Activated CD4-positive, alpha-beta T cell treated with anti-CD3 and anti-CD28 coated beads for 36 hours (primary cell): ENCODE results near the gene CBX8. TPM values are rescaled to one million over a fixed set of nuclear protein-coding genes. Genes with fewer than 3 reads are reported as not detected.

Experiments
- ATAC-seq: fragments of 200-7000 bp; cut with Tn5 transposase; one replicate; pipeline ENCODE4 v1.10.0; 2021; ENCODE audit warnings: mild to moderate bottlenecking, moderate library complexity
- CTCF ChIA-PET: fragments of 350-600 bp; sonication (Branson Sonifier 250); formaldehyde crosslinking; loops from one replicate; lab custom pipeline; 2021; ENCODE audit warnings: antibody characterized with exemption; lab: Charles Lee
- POLR2A ChIA-PET: fragments of 350-600 bp; sonication (Branson Sonifier 250); formaldehyde crosslinking; loops from one replicate; lab custom pipeline; 2021; ENCODE audit warnings: antibody characterized with exemption, inconsistent platforms; lab: Charles Lee
- DNase-seq: peaks from one replicate; pipeline ENCODE4 v3.0.0-alpha.2; 2020
- H3K27ac Mint-ChIP-seq: one replicate; pipeline ENCODE4 v1.8.0; 2021; ENCODE audit warnings: mixed read lengths
- H3K27me3 Mint-ChIP-seq: one replicate; pipeline ENCODE4 v1.8.0; 2021; ENCODE audit warnings: mixed read lengths
- H3K36me3 Mint-ChIP-seq: one replicate; pipeline ENCODE4 v1.8.0; 2021; ENCODE audit warnings: low read depth, mixed read lengths
- H3K4me1 Mint-ChIP-seq: one replicate; pipeline ENCODE4 v1.8.0; 2021; ENCODE audit warnings: mixed read lengths
- H3K4me3 Mint-ChIP-seq: one replicate; pipeline ENCODE4 v1.8.0; 2021; ENCODE audit warnings: mild to moderate bottlenecking, moderate library complexity, mixed read lengths
- H3K9me3 Mint-ChIP-seq: one replicate; pipeline ENCODE4 v1.8.0; 2021; ENCODE audit warnings: low read depth, mixed read lengths
- intact Hi-C, 2 experiments: fragments of 100-400 bp; cut with DNase I in 1 of 2; cut with micrococcal nuclease in 1 of 2; formaldehyde crosslinking; loops; one replicate each; pipeline versions ENCODE4 v1.14.2 to v1.15.1; 2022 to 2024; cut with DNase I, micrococcal nuclease
- total RNA-seq, 2 experiments: library from RNA; stranded (reverse); gene quantifications; one replicate each; pipeline ENCODE4 v1.2.3, GENCODE V29; 2021

The CBX8 gene
- total RNA-seq, 2 experiments from 2014 or later, result 4.7 to 6.0 TPM

DNA sequence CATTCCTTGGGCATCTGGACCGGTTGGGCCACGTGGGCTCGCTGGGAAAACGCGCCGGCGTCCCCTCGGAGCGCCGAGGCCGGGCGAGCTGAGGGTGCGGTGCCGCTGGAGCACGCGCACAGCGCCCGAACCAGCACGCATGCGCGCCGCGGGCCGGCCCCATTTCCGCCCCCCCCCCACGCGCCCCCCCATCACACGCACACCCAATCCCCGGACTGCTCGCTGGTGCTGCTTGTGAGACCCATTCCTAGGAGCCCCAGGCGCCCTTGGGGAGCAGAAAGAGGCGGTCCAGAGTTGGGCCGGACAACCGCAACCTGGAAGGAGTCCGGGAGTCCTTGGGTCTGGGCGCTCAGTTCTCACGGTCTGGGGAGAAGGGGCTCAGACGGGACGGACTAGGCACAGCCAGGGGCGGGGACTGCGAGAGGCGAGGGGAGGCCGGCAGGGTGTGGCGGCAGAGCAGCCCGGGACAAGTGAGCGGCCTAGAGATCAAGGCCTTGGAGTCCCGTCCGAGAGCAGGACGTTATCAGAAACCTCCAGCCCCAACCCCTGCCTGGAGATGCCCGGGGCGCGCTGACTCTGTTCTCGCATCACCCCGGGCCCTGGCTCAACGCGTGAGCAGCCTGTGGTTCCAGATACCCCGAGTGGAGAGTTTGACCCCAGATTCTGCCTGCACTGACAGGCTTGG is 6.0 kb upstream of the CBX8 start:
- Mint-ChIP-seq H3K27ac (no peak overlapping the region), H3K9me3 (peaks cover 1% of the 10 kb centered on the region), H3K27me3 (peaks cover 66% of the 10 kb centered on the region), H3K36me3 (no peaks in the 10 kb centered on the region), H3K4me3 (no peak overlapping the region), H3K4me1 (peaks cover 48% of the 10 kb centered on the region)
- peak; percentile 35 for DNase-seq
- ATAC-seq, result no peak
- POLR2A ChIA-PET, result no interaction called here
- intact Hi-C loops, result loop anchor here in 1 of 2 experiments (10.0 kb wide), 1 partner anchor 1592 kb away; the partner anchor contains the start of gene BAHCC1
- CTCF ChIA-PET, result interaction anchor here (1.0 to 1.8 kb wide), 3 partner anchors 12 to 43 kb away, joined by 3 to 4 read pairs (median 4); no protein-coding TSS in a partner anchor

DNA sequence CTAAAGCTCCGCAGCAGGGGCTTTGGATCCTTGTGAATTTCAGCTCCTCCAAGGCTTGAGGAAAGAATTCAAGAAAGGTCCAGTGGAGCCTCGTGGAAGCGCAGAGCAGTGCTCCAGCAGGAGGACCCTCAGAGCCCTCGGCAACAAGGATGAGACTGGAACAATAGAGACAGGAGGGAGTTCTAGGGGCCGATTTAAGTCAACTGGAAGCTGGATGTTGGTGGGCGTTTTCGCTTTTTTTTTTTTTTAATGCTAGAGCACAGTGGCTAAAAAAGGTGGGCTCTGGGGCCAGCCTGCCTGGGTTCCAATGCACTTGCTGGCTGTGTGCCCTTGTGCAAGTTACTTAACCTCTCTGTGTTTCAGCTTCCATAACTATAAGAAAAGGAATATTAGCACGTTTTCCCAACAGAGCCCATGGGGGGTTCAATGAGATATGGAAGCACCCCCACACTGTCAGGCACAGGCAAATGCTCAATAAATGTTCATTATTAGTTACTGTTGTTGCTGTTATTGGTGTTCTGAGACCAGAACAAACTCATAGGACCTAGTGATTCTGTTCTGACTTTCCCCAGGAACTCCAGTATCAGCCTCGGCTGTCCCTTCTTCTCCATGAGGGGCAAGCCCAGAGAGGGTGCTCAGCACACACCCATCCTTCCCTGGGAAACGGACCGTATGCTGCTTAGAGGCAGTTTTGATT is 5.3 kb upstream of the CBX8 start:
- no peaks in the 10 kb centered on the region for H3K36me3 Mint-ChIP-seq
- peaks cover 1% of the 10 kb centered on the region for H3K9me3 Mint-ChIP-seq
- H3K4me1 Mint-ChIP-seq, result peaks cover 46% of the 10 kb centered on the region
- H3K27ac Mint-ChIP-seq, result no peak overlapping the region
- H3K4me3 Mint-ChIP-seq, result no peak overlapping the region
- ATAC-seq, result no peak
- DNase-seq, result no peak
- ChIA-PET POLR2A (no interaction called here), CTCF (interaction anchor here (1.0 to 1.8 kb wide), 4 partner anchors 13 to 53 kb away, joined by 3 to 4 read pairs (median 4); no protein-coding TSS in a partner anchor)
- peaks cover 61% of the 10 kb centered on the region for H3K27me3 Mint-ChIP-seq
- intact Hi-C loops, result loop anchor here in 1 of 2 experiments (10.0 kb wide), 1 partner anchor 1593 kb away; the partner anchor contains the start of gene BAHCC1

DNA sequence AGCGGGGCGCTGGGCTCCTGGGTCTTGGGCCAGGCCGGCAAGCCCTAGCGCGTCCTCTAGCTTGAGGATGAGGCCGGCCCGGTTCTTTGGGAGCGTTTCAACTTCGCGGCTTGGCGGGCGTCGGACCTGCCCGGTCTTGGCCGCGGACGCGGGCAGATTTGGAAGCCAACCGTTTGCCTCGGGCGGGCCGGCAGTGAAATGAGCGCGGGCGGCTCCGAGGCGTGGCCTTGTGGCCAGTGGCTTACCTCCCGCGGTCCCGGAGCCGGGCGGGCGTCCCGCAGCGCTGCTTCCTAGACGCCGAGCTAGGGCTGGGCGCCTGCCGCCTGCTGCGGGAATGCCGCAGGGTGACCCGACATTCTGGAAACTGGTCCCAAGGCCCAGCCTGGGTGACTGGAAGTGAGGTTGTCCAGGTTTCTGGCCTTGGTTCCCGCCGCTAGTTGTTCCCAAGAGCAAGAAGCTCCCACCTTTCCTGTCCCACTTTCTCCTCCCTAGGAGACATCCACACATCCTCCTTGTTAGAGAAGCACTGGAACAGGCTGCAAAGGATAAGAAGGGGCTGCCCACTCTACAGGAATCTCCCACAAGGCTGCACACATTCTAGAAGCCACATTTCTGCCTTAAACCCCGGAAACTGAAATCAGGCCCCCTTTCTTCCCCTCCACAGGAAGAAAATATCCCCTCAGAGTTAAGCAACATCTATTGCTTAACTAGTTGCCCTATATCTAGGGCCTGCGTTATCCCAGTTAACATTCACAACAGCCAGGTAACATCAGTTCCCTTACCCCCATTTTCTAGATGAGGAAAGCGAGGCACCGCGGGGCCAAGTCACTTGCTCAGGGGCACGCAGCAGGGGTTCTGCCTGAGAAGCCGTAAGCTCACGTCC is 4.5 kb upstream of the CBX8 start:
- Mint-ChIP-seq H3K4me3 (no peak overlapping the region), H3K27ac (no peak overlapping the region), H3K4me1 (peaks cover 45% of the 10 kb centered on the region), H3K9me3 (peaks cover 1% of the 10 kb centered on the region), H3K27me3 (peaks cover 53% of the 10 kb centered on the region), H3K36me3 (no peaks in the 10 kb centered on the region)
- ChIA-PET CTCF (interaction anchor here (0.6 to 1.8 kb wide), 4 partner anchors 13 to 52 kb away, joined by 3 to 4 read pairs (median 4); no protein-coding TSS in a partner anchor), POLR2A (no interaction called here)
- ATAC-seq (no peak), DNase-seq (peak; percentile 25)
- intact Hi-C loops, result loop anchor here in 1 of 2 experiments (10.0 kb wide), 1 partner anchor 1593 kb away; the partner anchor contains the start of gene BAHCC1

DNA sequence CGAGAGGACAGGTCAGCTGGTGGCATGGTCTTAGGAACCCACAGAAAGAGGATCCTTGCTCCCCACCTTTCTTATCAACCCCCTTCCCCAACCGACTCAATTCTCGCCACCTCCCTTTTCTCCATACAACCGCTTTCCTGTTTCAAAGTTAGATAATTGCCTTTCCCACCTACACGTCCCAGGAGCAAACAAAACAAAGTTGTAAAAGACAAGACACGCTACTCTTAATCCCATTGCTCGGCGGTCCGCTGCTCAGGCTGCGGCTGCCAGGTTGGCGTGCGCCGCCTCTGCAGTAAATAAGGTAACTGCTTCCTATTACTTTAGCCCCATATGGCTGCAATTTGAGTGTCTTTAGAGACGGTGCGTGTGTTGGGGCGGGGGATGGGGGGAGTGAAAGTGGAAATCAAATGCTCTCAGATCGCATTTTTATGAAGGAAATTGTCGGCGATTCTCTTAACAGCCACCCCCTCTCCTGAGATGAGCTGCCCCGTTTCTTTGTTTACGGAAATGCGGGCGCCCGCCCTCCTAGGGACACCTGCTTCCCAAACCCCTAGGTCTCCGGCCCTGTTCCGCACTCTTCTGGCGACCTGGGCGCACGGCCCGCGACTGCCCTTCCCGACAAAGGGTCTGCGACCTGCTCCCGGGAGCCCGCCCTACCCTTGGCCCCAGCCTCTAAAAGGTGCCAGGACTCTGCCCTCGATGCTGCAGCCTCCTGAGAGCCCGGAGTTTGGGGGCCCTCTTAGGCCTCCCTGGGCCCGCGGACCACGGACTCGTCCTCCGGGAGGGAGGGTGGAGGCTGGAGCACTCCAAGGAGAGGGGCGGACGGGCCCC is 3.7 kb upstream of the CBX8 start:
- Mint-ChIP-seq H3K9me3 (peaks cover 1% of the 10 kb centered on the region), H3K27ac (no peak overlapping the region)
- intact Hi-C loops, result loop anchor here in 1 of 2 experiments (10.0 kb wide), 1 partner anchor 1594 kb away; the partner anchor contains the start of gene BAHCC1

DNA sequence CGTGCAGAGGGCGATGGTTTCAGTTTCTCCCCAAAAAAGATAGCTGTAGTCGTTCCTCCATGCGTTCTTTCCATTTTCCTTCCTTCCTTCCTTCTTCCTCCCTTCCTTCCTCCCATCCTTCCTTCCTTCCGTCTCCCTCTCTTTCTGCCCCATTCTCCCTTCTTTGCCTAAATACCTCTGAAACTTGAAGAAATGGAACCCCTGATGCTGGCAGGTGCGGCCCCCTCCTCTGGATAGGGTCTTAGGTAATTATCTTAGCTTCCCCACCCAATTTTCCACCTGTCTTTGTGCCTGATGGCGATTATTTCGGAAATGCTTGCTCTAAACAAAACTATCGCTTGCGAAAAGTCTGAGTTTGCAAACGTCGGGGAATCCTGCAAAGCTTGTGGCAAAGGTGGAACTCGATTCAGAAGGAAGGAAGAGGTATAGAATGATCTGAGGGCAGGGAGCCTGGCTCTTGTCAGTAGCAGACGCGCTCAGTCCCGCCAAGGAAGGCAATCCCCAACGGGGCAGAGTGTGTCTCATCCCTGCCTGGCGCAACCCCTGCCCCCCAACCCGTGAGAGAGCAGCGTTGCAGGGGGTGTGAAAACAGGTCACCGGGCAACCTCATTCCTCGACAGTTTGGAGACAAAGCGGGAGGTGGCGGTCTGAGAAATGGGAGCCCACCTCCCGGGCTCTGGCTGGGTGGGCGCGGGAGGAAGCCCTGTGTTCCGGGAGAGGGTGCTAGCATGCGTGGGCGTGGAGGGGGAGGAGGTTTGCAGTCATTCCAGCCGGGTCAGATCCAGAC is 2.9 kb upstream of the CBX8 start:
- H3K4me1 Mint-ChIP-seq, result peaks cover 41% of the 10 kb centered on the region
- CTCF ChIA-PET, result interaction anchor here (0.8 to 1.6 kb wide), 4 partner anchors 10 to 42 kb away, joined by 3 to 5 read pairs (median 4); no protein-coding TSS in a partner anchor

More for the DNA sequence above, 3.7 kb upstream of the CBX8 start:
- H3K27me3 Mint-ChIP-seq, result peaks cover 47% of the 10 kb centered on the region
- CTCF ChIA-PET, result interaction anchor here (0.8 to 1.8 kb wide), 3 partner anchors 11 to 36 kb away, joined by 3 to 5 read pairs (median 4); no protein-coding TSS in a partner anchor
- POLR2A ChIA-PET, result no interaction called here
- ATAC-seq (peak; percentile 8), DNase-seq (peak; percentile 82)
- H3K4me3 Mint-ChIP-seq, result peak overlapping the region; percentile 39
- H3K4me1 Mint-ChIP-seq, result peaks cover 49% of the 10 kb centered on the region
- no peaks in the 10 kb centered on the region for H3K36me3 Mint-ChIP-seq

DNA sequence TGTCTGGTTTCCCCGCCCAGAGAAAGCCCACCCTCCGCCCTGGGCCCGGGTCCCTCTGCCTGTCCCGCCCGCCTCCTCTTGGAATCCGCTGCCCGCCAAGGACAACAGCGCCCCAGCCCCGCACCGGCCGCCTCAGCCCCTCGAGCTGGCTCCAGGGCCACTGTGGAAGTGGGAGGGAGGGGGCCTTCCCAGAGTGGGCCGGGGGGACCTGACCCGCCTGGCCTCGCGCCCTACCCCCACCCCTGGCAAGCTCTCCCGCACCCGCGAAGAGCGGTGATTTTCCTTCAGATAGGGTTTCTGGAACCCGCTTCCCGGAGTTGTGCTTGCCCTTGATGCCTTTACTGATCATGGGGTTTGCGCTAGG is 2.3 kb upstream of the CBX8 start:
- POLR2A ChIA-PET, result no interaction called here
- Mint-ChIP-seq H3K4me1 (peaks cover 36% of the 10 kb centered on the region), H3K27ac (no peak overlapping the region), H3K36me3 (no peaks in the 10 kb centered on the region), H3K9me3 (peaks cover 1% of the 10 kb centered on the region), H3K27me3 (peaks cover 39% of the 10 kb centered on the region), H3K4me3 (peak overlapping the region; percentile 39)
- no peak for DNase-seq
- intact Hi-C loops, result loop anchor here in 1 of 2 experiments (5.0 kb wide), 1 partner anchor 303 kb away; the partner anchor contains the start of gene GAA
- ATAC-seq, result no peak
- CTCF ChIA-PET, result interaction anchor here (0.8 to 1.6 kb wide), 3 partner anchors 10 to 43 kb away, joined by 3 to 5 read pairs (median 4); no protein-coding TSS in a partner anchor

More for the DNA sequence above, 2.9 kb upstream of the CBX8 start:
- H3K36me3 Mint-ChIP-seq, result no peaks in the 10 kb centered on the region
- H3K9me3 Mint-ChIP-seq, result peaks cover 1% of the 10 kb centered on the region
- H3K27me3 Mint-ChIP-seq, result peaks cover 44% of the 10 kb centered on the region
- intact Hi-C loops, result loop anchor here in 1 of 2 experiments (5.0 to 10.0 kb wide), 2 partner anchors 303 to 1595 kb away; partner anchors contain the start of genes BAHCC1 and GAA
- H3K27ac Mint-ChIP-seq, result no peak overlapping the region
- ATAC-seq (no peak), DNase-seq (peak; percentile 58)
- POLR2A ChIA-PET, result no interaction called here
- peak overlapping the region; percentile 39 for H3K4me3 Mint-ChIP-seq

DNA sequence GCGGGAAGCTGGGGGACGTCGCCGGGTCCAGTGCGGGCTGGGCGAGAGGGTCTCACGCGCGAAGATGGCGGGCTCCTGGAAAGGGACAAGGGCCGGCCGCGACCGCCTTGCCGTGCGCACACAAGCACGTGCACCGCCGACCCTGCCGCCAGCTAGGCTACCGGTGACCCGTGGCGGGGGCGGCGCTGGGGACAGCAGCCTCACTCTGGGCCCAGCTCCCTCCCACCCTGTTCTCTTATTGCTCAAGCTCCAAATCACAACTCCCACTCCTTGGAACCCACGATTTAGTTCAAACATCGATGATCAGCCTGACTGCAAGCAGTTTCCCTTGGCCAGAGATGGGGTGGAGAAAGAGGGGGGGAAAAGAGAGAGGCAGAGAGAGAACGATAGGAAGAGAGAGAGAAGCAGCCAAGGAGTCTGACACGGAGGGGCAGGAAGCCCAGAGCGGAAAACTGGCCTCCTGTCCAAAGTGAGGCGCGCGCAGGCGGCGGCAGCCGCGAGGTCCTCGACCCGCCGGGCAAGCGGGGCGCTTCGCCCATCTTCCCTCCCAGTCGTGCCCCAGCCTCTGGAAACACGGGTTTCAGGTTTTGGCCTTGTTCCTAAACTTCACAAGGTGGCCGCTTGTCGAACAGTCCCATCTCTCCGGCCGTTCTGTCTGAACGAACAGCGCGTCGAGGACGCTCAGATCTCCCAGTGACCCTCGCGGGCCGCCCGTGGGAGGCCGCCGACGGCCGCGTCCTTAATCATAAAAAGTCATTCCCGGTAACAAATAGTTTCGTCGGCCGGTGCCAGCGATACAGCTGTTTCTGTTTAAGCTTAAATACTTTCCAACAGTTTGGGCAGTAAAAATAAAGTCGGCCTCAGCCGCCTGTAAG is 1.7 kb upstream of the CBX8 start:
- H3K4me1 Mint-ChIP-seq, result peaks cover 34% of the 10 kb centered on the region
- H3K4me3 Mint-ChIP-seq, result peak overlapping the region; percentile 35
- ChIA-PET CTCF (interaction anchor here (0.6 to 1.8 kb wide), 4 partner anchors 9 to 42 kb away, joined by 3 to 5 read pairs (median 4); no protein-coding TSS in a partner anchor), POLR2A (no interaction called here)
- ATAC-seq, result no peak
- intact Hi-C loops, result loop anchor here in 1 of 2 experiments (5.0 kb wide), 1 partner anchor 304 kb away; the partner anchor contains the start of gene GAA
- H3K36me3 Mint-ChIP-seq, result no peaks in the 10 kb centered on the region
- peaks cover 1% of the 10 kb centered on the region for H3K9me3 Mint-ChIP-seq
- H3K27ac Mint-ChIP-seq, result no peak overlapping the region
- DNase-seq, result peak; percentile 46
- H3K27me3 Mint-ChIP-seq, result peaks cover 39% of the 10 kb centered on the region

DNA sequence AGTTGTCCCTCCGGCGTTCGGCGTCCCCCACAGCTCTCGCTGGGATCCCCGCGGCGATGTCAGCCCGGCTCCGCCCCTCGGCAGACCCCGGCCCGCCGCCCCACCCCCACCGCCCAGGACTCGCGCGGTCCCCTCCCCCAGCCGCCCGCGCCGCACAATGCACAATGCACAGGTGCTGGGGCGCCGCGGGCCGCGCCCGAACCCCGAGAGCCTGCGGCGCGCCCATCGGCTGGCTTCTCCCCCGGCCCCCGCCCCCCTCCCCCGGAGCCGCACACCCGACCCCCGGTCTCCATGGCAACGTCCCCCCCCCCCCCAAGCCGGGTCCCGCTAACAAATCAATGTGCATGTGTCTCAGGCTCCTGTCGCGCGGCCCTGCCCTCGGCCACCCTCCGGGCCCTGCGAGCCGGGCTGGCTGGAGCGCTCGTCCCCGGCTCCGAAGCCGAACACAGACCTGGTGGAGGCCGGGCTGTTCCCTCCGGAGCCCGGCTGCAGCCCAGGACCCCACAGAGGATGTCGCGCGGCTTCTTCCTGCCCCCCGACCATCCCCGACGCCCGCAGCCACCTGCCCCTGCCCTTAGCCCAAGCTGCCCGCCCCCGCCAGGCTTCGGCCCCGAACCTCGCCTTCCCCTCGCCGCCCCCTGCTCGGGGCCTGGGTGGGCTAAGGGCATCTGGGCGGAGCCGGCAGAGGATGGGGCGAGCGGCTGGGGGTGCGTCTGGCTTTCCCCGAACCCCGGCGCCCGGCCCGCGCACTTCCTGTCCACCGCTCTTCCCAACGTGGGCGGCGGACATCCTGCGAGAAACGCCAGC is 818 bp upstream of the CBX8 start:
- H3K4me3 Mint-ChIP-seq, result peak overlapping the region; percentile 79

More for the DNA sequence above, 818 bp upstream of the CBX8 start:
- intact Hi-C loops, result loop anchor here (1.0 to 5.0 kb wide), 15 partner anchors 13 to 1549 kb away; partner anchors contain the start of genes CBX4 (in 2 of the 2), CBX2 (in 1 of the 2), CCDC40 (in 1 of the 2) and EIF4A3 (in 1 of the 2)
- peaks cover 35% of the 10 kb centered on the region for H3K27me3 Mint-ChIP-seq
- H3K4me1 Mint-ChIP-seq, result peaks cover 34% of the 10 kb centered on the region
- ATAC-seq (peak; percentile 21), DNase-seq (peak; percentile 17)
- H3K27ac Mint-ChIP-seq, result no peak overlapping the region
- CTCF ChIA-PET, result interaction anchor here (0.6 to 1.8 kb wide), 7 partner anchors 9 to 57 kb away, joined by 3 to 8 read pairs (median 3); no protein-coding TSS in a partner anchor
- POLR2A ChIA-PET, result interaction anchor here (0.6 to 1.2 kb wide), 3 partner anchors 39 to 248 kb away, joined by 3 to 8 read pairs (median 3); partner anchors contain the start of gene CBX4
- H3K36me3 Mint-ChIP-seq, result no peaks in the 10 kb centered on the region
- H3K9me3 Mint-ChIP-seq, result peaks cover 1% of the 10 kb centered on the region
